ENCODE measurements around the gene KDM3B.
A peak's percentile ranks its signal among the peaks of the same experiment; 100 is the strongest.

Gene KDM3B

GRCh38 chr5:138459311-138459933, 106.9 kb downstream of the KDM3B start:
- peak in 25 of 42 donors; percentile 30 to 77 (median 49) for DNase-seq
- intact Hi-C loops (cut with DNase I): no loop called here

DNA sequence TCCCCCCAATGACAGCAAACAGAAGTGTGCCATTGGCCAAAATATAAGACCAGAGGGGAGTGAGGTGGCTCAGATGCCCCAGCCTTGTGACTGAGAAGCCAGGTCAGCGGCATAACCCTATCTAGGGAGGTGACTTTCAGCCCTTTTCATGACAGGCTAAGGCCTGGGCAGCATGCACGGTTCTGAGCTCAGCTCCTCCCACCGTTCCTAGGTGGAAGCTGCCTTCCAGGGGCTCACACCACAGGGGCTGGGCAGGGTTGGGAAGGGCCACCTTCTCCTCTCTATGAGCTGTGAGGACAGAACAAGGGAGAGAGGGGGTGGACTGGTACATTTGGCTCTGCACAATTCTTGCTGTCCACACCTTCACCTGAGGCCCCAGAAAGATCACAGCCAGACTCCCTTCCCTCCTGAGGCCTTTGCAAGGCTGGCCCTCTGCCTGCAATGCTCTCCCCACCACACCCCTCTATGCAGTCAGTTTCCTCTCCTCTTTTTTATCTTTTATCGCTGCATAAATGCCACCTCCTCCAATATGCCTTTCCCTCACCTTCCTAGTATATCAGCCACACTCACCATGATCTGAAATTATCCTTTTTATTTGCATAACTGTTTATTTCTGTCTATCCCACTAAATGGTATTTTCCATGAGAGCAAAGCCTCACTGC, 107.7 kb downstream of the KDM3B start:
- intact Hi-C loops (cut with DNase I): loop anchor here (10.0 kb wide), 1 partner anchor 115 kb away; the partner anchor contains the start of gene HSPA9
- no peak for DNase-seq

DNA sequence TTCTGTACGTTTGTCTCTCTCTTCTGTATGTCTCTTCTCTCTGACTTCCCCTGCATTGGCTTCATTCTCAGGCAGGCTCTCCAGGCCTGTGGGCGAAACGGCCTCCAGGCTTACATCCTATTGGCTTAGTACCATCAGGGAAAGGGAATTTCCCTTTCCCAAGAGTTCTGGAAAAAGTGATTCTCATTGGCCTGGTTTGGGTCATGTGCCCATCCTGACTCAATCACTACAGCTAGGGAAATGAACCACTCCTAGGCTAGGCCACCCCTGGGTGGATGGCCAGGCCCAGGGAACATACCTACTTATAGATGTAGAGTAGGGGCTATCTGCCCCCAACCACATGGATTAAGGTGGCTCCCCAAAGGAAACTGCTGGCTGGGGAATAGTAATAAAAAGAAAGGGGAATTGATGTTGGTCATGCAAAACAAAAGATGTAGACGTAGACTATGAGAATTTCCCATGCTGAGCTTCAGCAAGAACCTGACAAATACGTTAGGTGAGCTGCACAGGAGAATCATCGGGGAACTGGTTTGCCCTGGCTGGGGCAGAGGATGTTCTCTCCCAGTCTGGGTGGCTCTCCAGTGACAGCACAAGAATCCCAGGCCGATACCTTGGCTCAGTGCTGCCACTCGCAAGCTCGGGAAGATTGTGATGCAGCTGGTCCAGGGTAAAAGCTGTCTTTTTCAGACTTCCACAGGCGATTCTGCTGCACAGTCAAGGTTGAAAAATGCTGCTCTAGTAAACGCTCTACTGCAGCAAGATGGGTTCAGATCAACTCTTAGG, 109.0 kb downstream of the KDM3B start:
- DNase-seq: no peak
- intact Hi-C loops (cut with DNase I): loop anchor here (10.0 kb wide), 1 partner anchor 113 kb away; the partner anchor contains the start of gene HSPA9

DNA sequence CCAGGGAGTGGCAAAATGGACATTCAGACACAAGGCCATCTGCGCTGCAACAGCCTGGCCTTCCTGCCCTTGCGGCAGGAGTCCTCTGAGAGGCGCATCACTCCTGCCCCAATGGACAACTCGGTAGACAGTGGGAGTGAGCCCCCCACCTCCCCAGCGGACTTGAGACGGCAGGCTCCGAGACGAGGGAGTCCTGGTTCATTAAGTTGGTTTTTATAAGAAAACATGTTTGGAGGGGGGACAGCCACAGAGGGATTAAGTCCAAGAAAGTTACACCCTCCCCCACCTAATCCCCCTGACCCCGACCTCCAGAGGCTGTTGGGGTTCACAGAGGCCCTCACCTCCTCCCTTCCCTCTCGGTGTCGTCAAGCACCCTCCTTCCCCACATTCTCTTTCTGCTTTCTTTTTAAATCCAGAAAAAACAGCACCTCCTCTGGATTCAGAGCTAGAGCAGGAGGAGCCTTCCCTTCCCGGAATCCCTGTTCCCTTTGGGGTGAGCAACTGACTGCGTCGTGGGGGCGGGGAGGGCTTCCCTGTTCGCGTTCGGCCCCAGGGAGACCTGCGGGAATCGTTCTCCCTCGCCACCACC, 111.0 kb downstream of the KDM3B start:
- intact Hi-C loops (cut with DNase I): loop anchor here (1.0 to 10.0 kb wide), 2 partner anchors 29 to 111 kb away; partner anchors contain the start of gene HSPA9
- peak in 1 of 42 donors; percentile 55 for DNase-seq

- peak; percentile 75 to 97 (median 94) for DNase-seq
- intact Hi-C loops (cut with DNase I): loop anchor here (1.0 to 10.0 kb wide), 2 partner anchors 28 to 111 kb away; partner anchors contain the start of gene HSPA9
Observed at GRCh38 chr5:138464008-138464387, 111.5 kb downstream of the KDM3B start.

- DNase-seq: peak; percentile 93 to 100 (median 98)
- intact Hi-C loops (cut with DNase I): loop anchor here (1.0 to 10.0 kb wide), 2 partner anchors 28 to 110 kb away; partner anchors contain the start of gene HSPA9
Observed at GRCh38 chr5:138464388-138465260, 112.1 kb downstream of the KDM3B start.

- intact Hi-C loops (cut with DNase I): loop anchor here (10.0 kb wide), 1 partner anchor 109 kb away; the partner anchor contains the start of gene HSPA9
- DNase-seq: peak; percentile 94 to 99 (median 98)
Observed at GRCh38 chr5:138465261-138466124, 113.0 kb downstream of the KDM3B start, which contains the start of gene EGR1. Gene EGR1, plus strand, starts transcription at chr5:138465479. Its CDS starts 283 bp downstream, at chr5:138465762.

GRCh38 chr5:138466125-138466899, 113.8 kb downstream of the KDM3B start:
- intact Hi-C loops (cut with DNase I): loop anchor here (10.0 kb wide), 1 partner anchor 108 kb away; the partner anchor contains the start of gene HSPA9
- peak in 9 of 42 donors; percentile 21 to 65 (median 39) for DNase-seq

- DNase-seq: peak in 4 of 42 donors; percentile 26 to 60 (median 36)
- intact Hi-C loops (cut with DNase I): loop anchor here (10.0 kb wide), 1 partner anchor 108 kb away; the partner anchor contains the start of gene HSPA9
Observed at GRCh38 chr5:138466900-138467710, 114.6 kb downstream of the KDM3B start.

DNA sequence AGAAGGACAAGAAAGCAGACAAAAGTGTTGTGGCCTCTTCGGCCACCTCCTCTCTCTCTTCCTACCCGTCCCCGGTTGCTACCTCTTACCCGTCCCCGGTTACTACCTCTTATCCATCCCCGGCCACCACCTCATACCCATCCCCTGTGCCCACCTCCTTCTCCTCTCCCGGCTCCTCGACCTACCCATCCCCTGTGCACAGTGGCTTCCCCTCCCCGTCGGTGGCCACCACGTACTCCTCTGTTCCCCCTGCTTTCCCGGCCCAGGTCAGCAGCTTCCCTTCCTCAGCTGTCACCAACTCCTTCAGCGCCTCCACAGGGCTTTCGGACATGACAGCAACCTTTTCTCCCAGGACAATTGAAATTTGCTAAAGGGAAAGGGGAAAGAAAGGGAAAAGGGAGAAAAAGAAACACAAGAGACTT, 115.2 kb downstream of the KDM3B start:
- intact Hi-C loops (cut with DNase I): loop anchor here (10.0 kb wide), 1 partner anchor 107 kb away; the partner anchor contains the start of gene HSPA9

DNA sequence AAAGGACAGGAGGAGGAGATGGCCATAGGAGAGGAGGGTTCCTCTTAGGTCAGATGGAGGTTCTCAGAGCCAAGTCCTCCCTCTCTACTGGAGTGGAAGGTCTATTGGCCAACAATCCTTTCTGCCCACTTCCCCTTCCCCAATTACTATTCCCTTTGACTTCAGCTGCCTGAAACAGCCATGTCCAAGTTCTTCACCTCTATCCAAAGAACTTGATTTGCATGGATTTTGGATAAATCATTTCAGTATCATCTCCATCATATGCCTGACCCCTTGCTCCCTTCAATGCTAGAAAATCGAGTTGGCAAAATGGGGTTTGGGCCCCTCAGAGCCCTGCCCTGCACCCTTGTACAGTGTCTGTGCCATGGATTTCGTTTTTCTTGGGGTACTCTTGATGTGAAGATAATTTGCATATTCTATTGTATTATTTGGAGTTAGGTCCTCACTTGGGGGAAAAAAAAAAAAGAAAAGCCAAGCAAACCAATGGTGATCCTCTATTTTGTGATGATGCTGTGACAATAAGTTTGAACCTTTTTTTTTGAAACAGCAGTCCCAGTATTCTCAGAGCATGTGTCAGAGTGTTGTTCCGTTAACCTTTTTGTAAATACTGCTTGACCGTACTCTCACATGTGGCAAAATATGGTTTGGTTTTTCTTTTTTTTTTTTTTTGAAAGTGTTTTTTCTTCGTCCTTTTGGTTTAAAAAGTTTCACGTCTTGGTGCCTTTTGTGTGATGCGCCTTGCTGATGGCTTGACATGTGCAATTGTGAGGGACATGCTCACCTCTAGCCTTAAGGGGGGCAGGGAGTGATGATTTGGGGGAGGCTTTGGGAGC, 115.9 kb downstream of the KDM3B start:
- intact Hi-C loops (cut with DNase I): loop anchor here (10.0 kb wide), 1 partner anchor 106 kb away; the partner anchor contains the start of gene HSPA9
- DNase-seq: no peak

More for the DNA sequence above, 115.2 kb downstream of the KDM3B start:
- DNase-seq: no peak

DNA sequence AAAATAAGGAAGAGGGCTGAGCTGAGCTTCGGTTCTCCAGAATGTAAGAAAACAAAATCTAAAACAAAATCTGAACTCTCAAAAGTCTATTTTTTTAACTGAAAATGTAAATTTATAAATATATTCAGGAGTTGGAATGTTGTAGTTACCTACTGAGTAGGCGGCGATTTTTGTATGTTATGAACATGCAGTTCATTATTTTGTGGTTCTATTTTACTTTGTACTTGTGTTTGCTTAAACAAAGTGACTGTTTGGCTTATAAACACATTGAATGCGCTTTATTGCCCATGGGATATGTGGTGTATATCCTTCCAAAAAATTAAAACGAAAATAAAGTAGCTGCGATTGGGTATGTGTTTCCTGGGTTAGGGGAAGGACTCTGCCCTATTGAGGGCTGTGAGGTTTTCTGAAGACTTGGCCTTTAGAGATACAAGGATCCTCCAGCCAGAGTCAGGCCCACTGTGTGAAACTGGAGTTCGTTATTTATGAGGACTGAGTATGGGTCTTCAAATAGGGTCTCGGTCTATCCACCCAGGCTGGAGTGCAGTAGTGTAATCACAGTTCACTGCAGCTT, 116.6 kb downstream of the KDM3B start:
- intact Hi-C loops (cut with DNase I): loop anchor here (10.0 kb wide), 1 partner anchor 106 kb away; the partner anchor contains the start of gene HSPA9

GRCh38 chr5:138469540-138470321, 117.2 kb downstream of the KDM3B start:
- DNase-seq: no peak
- intact Hi-C loops (cut with DNase I): loop anchor here (10.0 kb wide), 1 partner anchor 105 kb away; the partner anchor contains the start of gene HSPA9

More for the DNA sequence above, 116.6 kb downstream of the KDM3B start:
- no peak for DNase-seq

Data from head of caudate nucleus (tissue), 42 donors.